Panc1 (cell line): ENCODE results near the gene KRTAP9-1. TPM values are rescaled to one million over a fixed set of nuclear protein-coding genes. Genes with fewer than 3 reads are reported as not detected.

Source experiments
- ATAC-seq: fragments of 200-7000 bp; cut with Tn5 transposase; 2 replicates; pipeline ENCODE4 v1.9.1; 2020; ENCODE audit warnings: mild to moderate bottlenecking, moderate library complexity
- BruUV-seq: library from RNA; stranded (reverse); fragments of 400-500 nt; replicated peaks from 2 replicates; lab custom pipeline; 2021; lab: Mats Ljungman, UMichigan
- CTCF ChIA-PET: fragments of 300-600 bp; sonication (Branson Sonifier 250); formaldehyde crosslinking; loops from one replicate; lab custom pipeline; 2022; ENCODE audit warnings: antibody characterized with exemption; lab: Charles Lee
- POLR2A ChIA-PET: fragments of 300-600 bp; sonication (Branson Sonifier 250); formaldehyde crosslinking; loops from one replicate; lab custom pipeline; 2022; ENCODE audit warnings: antibody characterized with exemption; lab: Charles Lee
- DNase-seq: peaks from one replicate; pipeline ENCODE4 v3.0.0-alpha.2; 2010; ENCODE audit warnings: low read depth, low spot score
- H3K27ac ChIP-seq: 2 replicates; pipeline ENCODE4 v1.5.1; 2011; ENCODE audit warnings: mild to moderate bottlenecking, low read length, inconsistent platforms
- H3K27me3 ChIP-seq: fragments of 200-500 bp; sonication (Bioruptor generic); 2 replicates; pipeline ENCODE4 v1.6.0; 2014; ENCODE audit warnings: low read length, inconsistent platforms; ENCODE audit not compliant: control insufficient read depth, insufficient read depth
- H3K36me3 ChIP-seq: fragments of 200-500 bp; sonication (Bioruptor generic); 2 replicates; pipeline ENCODE4 v1.5.1; 2014; ENCODE audit warnings: inconsistent platforms, mild to moderate bottlenecking, low read length, moderate library complexity; ENCODE audit not compliant: control insufficient read depth, insufficient read depth
- H3K4me1 ChIP-seq: 2 replicates; pipeline ENCODE4 v1.5.1; 2011; ENCODE audit warnings: inconsistent platforms, mild to moderate bottlenecking, low read length, moderate library complexity; ENCODE audit not compliant: control insufficient read depth, insufficient read depth
- H3K4me3 ChIP-seq, 2 experiments: 2 replicates each; pipeline ENCODE4 v1.5.1; 2011 to 2012; ENCODE audit warnings: low read depth in 2 of 2, low read length in 2 of 2, mild to moderate bottlenecking in 2 of 2, inconsistent platforms in 1 of 2, moderate library complexity in 1 of 2
- H3K9me3 ChIP-seq: fragments of 200-500 bp; sonication (Bioruptor generic); 2 replicates; pipeline ENCODE4 v1.5.1; 2014; ENCODE audit warnings: low read depth, mild to moderate bottlenecking, inconsistent platforms, low read length, moderate library complexity; ENCODE audit not compliant: control insufficient read depth, insufficient read depth
- POLR2AphosphoS5 ChIP-seq: IDR thresholded peaks from 2 replicates; pipeline ENCODE4 v1.6.1; 2012; ENCODE audit warnings: mild to moderate bottlenecking, low read depth, low read length, moderate library complexity
- SIN3A ChIP-seq: IDR thresholded peaks from 2 replicates; pipeline ENCODE4 v1.6.1; 2012; ENCODE audit warnings: low read depth, mild to moderate bottlenecking, low read length, moderate library complexity, borderline replicate concordance; ENCODE audit not compliant: insufficient read depth
- TCF7L2 ChIP-seq: IDR thresholded peaks from 2 replicates; pipeline ENCODE4 v1.6.1; 2011; ENCODE audit warnings: mild to moderate bottlenecking, low read depth, low read length, inconsistent platforms
- in situ Hi-C: cut with HindIII; loops from 2 replicates; pipeline ENCODE4 v1.10.0; 2016; ENCODE audit warnings: low sequenced_read_pairs, low pct_unique_long_range_greater_than_20kb
- intact Hi-C: fragments of 100-400 bp; cut with micrococcal nuclease; formaldehyde crosslinking; loops from one replicate; pipeline ENCODE4 v1.10.0; 2022; ENCODE audit not compliant: unreplicated experiment
- total RNA-seq: library from RNA; stranded (reverse); gene quantifications from one replicate; pipeline ENCODE4 v1.2.1, GENCODE V29; 2021; ENCODE audit not compliant: unreplicated experiment
- TF ChIP-seq, protein P1 (sequence below), 2 experiments: IDR thresholded peaks; 2 replicates each; pipeline ENCODE4 v1.6.1; 2011 to 2012; ENCODE audit warnings: low read depth in 2 of 2, control low read depth in 1 of 2, low read length in 1 of 2, mild to moderate bottlenecking in 1 of 2, moderate library complexity in 1 of 2; ENCODE audit not compliant: insufficient read depth in 1 of 2
- TF ChIP-seq, protein P2 (sequence below): fragments of 450-650 bp; IDR thresholded peaks from 2 replicates; pipeline ENCODE4 v1.5.1; 2017; ENCODE audit warnings: mild to moderate bottlenecking

KRTAP9-1 gene
- total RNA-seq, 1 experiment from 2014 or later: not detected

DNA sequence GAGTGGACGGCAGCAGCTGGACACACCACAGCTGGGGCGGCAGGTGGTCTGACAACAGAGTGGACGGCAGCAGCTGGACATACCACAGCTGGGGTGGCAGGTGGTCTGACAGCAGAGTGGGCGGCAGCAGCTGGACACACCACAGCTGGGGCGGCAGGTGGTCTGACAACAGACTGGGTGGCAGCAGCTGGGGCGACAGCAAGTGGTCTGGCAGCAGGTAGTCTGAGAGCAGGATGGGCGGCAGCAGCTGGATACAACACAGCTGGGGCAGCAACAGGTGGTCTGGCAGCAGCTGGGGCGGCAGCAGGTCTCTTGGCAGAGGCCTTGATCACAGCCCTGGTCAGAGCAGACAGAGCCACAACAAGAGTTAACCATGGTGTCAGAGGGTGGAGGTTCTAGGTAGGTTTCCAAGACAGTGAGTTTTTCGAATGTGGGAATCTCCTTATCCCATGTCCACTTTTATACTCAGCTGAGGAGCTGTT, 5.2 kb upstream of the KRTAP9-1 start, which contains the start of gene KRTAP4-1:
Gene KRTAP4-1, minus strand, starts transcription at position 432 of the 482 bp plus-strand sequence. Its CDS starts 57 bp downstream, at position 375.
- no peak for ATAC-seq
- DNase-seq: no peak
- no peaks in the 10 kb centered on the region for H3K9me3 ChIP-seq
- H3K27ac ChIP-seq: no peak within 1 kb of the TSS
- intact Hi-C loops: no loop called here
- no peaks in the 10 kb centered on the region for H3K4me1 ChIP-seq
- H3K36me3 ChIP-seq: no peaks in the 10 kb centered on the region
- in situ Hi-C loops: no loop called here
- peaks cover 6% of the 10 kb centered on the region; the same call in 1 of the 2 replicates for H3K27me3 ChIP-seq
- CTCF ChIA-PET: no interaction called here
- BruUV-seq: no TSS peak
- POLR2A ChIA-PET: no interaction called here
- TF ChIP-seq TCF7L2 (no peak), POLR2AphosphoS5 (no peak), SIN3A (no peak)
- TF ChIP-seq, protein P1, sequence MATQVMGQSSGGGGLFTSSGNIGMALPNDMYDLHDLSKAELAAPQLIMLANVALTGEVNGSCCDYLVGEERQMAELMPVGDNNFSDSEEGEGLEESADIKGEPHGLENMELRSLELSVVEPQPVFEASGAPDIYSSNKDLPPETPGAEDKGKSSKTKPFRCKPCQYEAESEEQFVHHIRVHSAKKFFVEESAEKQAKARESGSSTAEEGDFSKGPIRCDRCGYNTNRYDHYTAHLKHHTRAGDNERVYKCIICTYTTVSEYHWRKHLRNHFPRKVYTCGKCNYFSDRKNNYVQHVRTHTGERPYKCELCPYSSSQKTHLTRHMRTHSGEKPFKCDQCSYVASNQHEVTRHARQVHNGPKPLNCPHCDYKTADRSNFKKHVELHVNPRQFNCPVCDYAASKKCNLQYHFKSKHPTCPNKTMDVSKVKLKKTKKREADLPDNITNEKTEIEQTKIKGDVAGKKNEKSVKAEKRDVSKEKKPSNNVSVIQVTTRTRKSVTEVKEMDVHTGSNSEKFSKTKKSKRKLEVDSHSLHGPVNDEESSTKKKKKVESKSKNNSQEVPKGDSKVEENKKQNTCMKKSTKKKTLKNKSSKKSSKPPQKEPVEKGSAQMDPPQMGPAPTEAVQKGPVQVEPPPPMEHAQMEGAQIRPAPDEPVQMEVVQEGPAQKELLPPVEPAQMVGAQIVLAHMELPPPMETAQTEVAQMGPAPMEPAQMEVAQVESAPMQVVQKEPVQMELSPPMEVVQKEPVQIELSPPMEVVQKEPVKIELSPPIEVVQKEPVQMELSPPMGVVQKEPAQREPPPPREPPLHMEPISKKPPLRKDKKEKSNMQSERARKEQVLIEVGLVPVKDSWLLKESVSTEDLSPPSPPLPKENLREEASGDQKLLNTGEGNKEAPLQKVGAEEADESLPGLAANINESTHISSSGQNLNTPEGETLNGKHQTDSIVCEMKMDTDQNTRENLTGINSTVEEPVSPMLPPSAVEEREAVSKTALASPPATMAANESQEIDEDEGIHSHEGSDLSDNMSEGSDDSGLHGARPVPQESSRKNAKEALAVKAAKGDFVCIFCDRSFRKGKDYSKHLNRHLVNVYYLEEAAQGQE (IDR thresholded peaks at IDR 0.05; ENCODE audit: insufficient read depth in 1 of 2, low read depth in 2 of 2, low read length in 1 of 2): no peak
- TF ChIP-seq, protein P2, sequence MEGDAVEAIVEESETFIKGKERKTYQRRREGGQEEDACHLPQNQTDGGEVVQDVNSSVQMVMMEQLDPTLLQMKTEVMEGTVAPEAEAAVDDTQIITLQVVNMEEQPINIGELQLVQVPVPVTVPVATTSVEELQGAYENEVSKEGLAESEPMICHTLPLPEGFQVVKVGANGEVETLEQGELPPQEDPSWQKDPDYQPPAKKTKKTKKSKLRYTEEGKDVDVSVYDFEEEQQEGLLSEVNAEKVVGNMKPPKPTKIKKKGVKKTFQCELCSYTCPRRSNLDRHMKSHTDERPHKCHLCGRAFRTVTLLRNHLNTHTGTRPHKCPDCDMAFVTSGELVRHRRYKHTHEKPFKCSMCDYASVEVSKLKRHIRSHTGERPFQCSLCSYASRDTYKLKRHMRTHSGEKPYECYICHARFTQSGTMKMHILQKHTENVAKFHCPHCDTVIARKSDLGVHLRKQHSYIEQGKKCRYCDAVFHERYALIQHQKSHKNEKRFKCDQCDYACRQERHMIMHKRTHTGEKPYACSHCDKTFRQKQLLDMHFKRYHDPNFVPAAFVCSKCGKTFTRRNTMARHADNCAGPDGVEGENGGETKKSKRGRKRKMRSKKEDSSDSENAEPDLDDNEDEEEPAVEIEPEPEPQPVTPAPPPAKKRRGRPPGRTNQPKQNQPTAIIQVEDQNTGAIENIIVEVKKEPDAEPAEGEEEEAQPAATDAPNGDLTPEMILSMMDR: no peak
- no peak within 1 kb of the TSS for H3K4me3 ChIP-seq

DNA sequence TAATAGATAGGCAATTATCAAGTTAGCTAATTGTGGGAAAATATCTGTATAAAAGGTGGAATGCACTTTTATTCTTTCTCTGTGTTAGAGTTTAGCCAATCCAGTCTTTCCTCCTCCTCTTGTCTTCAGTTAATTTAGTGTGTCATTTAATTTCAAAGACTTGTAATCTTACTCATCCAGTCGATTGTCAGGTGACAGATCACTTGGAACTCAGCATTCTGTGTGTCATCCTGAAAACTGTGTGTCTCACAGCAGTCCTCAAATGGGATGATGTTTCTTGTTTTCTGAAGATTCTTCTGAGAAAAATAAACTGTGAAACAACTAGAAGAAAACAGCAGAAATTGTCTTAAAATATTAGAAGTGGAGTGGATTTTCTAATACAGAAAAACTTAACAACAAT, 4.7 kb upstream of the KRTAP9-1 start:
- ChIA-PET POLR2A (no interaction called here), CTCF (no interaction called here)
- no peaks in the 10 kb centered on the region for H3K36me3 ChIP-seq
- H3K27me3 ChIP-seq: peaks cover 6% of the 10 kb centered on the region; the same call in 1 of the 2 replicates
- DNase-seq: no peak
- no peak overlapping the region for H3K27ac ChIP-seq
- H3K4me1 ChIP-seq: no peaks in the 10 kb centered on the region
- no peak for ATAC-seq
- no peaks in the 10 kb centered on the region for H3K9me3 ChIP-seq
- TF ChIP-seq SIN3A (no peak), POLR2AphosphoS5 (no peak), TCF7L2 (no peak)
- TF ChIP-seq, protein P2: no peak
- TF ChIP-seq, protein P1 (IDR thresholded peaks at IDR 0.05; ENCODE audit: insufficient read depth in 1 of 2, low read depth in 2 of 2, low read length in 1 of 2): no peak
- intact Hi-C loops: no loop called here
- BruUV-seq: no TSS peak
- no peak overlapping the region for H3K4me3 ChIP-seq
- in situ Hi-C loops: no loop called here
